MCF 10A (cell line): ENCODE measurements around the gene SPATA20. TPM values are rescaled to one million over a fixed set of nuclear protein-coding genes. Genes with fewer than 3 reads are reported as not detected.

Experiments used
- BruUV-seq: library from RNA; stranded (reverse); fragments of 400-500 nt; replicated peaks from 2 replicates; lab custom pipeline; 2021; lab: Mats Ljungman, UMichigan
- CTCF ChIA-PET: fragments of 300-600 bp; sonication (Branson Sonifier 250); formaldehyde crosslinking; extraction: SDS; loops from one replicate; lab custom pipeline; 2021; ENCODE audit warnings: antibody characterized with exemption, inconsistent platforms; lab: Yijun Ruan, JAX
- POLR2A ChIA-PET: fragments of 300-600, 350-650 bp; sonication (Branson Sonifier 250); formaldehyde crosslinking; extraction: SDS; loops from one replicate; lab custom pipeline; 2020; ENCODE audit warnings: antibody characterized with exemption, inconsistent platforms; lab: Yijun Ruan, JAX
- DNase-seq: peaks from one replicate; pipeline ENCODE4 v3.0.0-alpha.2; 2018; ENCODE audit not compliant: unreplicated experiment
- H3K27ac Mint-ChIP-seq: one replicate; pipeline ENCODE4 v1.8.0; 2022; ENCODE audit warnings: mild to moderate bottlenecking, low read depth, mixed read lengths; ENCODE audit not compliant: unreplicated experiment
- H3K27me3 Mint-ChIP-seq: one replicate; pipeline ENCODE4 v1.8.0; 2022; ENCODE audit warnings: mixed read lengths; ENCODE audit not compliant: insufficient read depth, unreplicated experiment
- H3K36me3 Mint-ChIP-seq: one replicate; pipeline ENCODE4 v1.8.0; 2022; ENCODE audit warnings: mild to moderate bottlenecking, moderate library complexity, mixed read lengths; ENCODE audit not compliant: insufficient read depth, unreplicated experiment
- H3K4me1 Mint-ChIP-seq: one replicate; pipeline ENCODE4 v1.8.0; 2022; ENCODE audit warnings: mixed read lengths; ENCODE audit not compliant: insufficient read depth, unreplicated experiment
- H3K4me3 Mint-ChIP-seq: one replicate; pipeline ENCODE4 v1.8.0; 2022; ENCODE audit warnings: mild to moderate bottlenecking, moderate library complexity, mixed read lengths; ENCODE audit not compliant: unreplicated experiment
- H3K9me3 Mint-ChIP-seq: one replicate; pipeline ENCODE4 v1.8.0; 2022; ENCODE audit warnings: mixed read lengths; ENCODE audit not compliant: unreplicated experiment
- CTCF ChIP-seq: fragments of 200-600 bp; IDR thresholded peaks from one replicate; pipeline ENCODE4 v1.8.0; 2022; ENCODE audit warnings: antibody characterized with exemption, mild to moderate bottlenecking; ENCODE audit not compliant: unreplicated experiment
- intact Hi-C: fragments of 100-400 bp; cut with micrococcal nuclease; formaldehyde crosslinking; loops from 2 replicates; pipeline ENCODE4 v1.14.1; 2022
- total RNA-seq: library from RNA; stranded (reverse); gene quantifications from 2 replicates; pipeline ENCODE4 v1.2.3, GENCODE V29; 2022

SPATA20 gene
- total RNA-seq, 1 experiment from 2014 or later, result 35.3 TPM

DNA sequence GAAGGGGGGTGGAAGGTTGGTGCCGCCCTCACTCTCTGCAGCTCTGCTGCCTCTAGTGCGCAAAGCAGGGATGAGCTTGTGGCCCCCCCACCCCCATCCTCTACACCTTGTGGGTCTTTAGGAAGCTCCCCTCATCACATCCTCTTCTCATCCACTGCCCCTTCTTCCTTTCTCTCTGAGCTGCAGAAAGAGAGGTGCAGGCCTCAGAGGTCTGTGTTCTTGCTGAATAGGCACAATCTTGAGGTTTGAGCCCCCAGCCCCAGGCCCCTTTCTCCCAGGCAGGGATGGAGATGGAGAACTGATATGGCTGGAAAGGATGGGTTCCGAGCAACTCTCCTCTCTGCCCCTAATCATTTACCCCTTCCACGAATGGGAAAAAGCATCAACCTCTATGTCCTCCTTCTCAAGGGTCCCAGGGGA is 16.1 kb downstream of the SPATA20 start:
- Mint-ChIP-seq H3K9me3 (no peaks in the 10 kb centered on the region), H3K36me3 (no peaks in the 10 kb centered on the region), H3K27me3 (peaks cover 65% of the 10 kb centered on the region), H3K27ac (no peak overlapping the region), H3K4me1 (no peaks in the 10 kb centered on the region), H3K4me3 (no peak overlapping the region)
- DNase-seq, result no peak
- TF ChIP-seq CTCF, result no peak
- POLR2A ChIA-PET, result interaction anchor here (0.7 to 1.2 kb wide), 3 partner anchors 11 to 74 kb away, joined by 3 read pairs; no protein-coding TSS in a partner anchor
- intact Hi-C loops, result no loop called here
- CTCF ChIA-PET, result interaction anchor here (0.5 to 1.5 kb wide), 9 partner anchors 12 to 512 kb away, joined by 3 to 5 read pairs (median 3); partner anchors contain the start of gene SPATA20
- BruUV-seq, result no TSS peak

GRCh38 chr17:50564916-50565315 is 17.9 kb downstream of the SPATA20 start:
- Mint-ChIP-seq H3K27ac (no peak overlapping the region), H3K36me3 (no peaks in the 10 kb centered on the region), H3K27me3 (peaks cover 68% of the 10 kb centered on the region), H3K4me1 (no peaks in the 10 kb centered on the region), H3K9me3 (no peaks in the 10 kb centered on the region), H3K4me3 (no peak overlapping the region)
- POLR2A ChIA-PET, result no interaction called here
- no TSS peak for BruUV-seq
- TF ChIP-seq CTCF, result no peak
- DNase-seq, result no peak
- CTCF ChIA-PET, result interaction anchor here (1.0 kb wide), 1 partner anchor 63 kb away, joined by 3 read pairs; no protein-coding TSS in a partner anchor
- intact Hi-C loops, result no loop called here

DNA sequence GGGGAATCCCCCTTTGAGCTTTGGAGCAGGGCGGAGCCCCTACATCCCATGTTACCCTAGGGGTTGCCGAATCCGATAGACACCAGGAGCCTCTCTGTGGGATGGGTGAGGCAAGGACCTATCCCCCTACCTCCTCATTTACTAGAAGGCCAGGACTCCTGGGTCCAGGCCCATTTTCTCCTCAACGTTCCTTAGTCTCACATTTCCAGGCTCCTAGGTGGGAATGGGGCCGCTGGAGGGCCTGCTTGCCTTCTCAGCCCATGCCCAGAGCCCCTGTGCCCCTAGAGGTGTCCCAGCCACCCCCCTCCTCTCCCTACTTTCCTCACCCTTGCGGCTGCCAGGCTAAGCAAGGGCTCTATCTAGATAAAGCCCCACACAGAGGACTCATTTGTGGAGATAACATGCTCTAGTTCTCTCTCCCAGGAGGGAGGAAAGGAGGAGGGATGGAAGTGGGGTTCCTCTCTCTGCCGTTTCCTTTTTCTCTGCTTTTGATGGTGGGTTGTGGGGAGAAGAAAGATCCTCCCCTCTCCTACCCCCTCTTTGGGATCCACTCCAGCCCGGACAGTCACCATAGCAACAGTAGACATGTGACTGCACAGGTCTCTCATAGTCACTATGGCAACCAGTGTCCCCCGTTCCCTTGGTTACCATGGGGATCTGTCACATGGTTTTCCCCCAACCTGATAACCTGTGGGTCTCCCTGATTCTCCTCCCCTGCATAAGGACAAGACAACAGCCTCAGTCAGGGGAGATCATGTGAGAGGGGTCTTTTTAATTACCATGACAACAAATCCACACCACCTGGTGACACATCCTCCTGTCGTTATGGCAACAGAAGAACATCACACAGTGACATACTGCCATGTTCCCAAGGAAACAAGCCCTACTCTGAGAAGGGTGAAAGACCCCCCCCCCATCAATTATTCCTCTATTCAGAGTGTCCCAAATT is 18.7 kb downstream of the SPATA20 start:
- H3K9me3 Mint-ChIP-seq, result no peaks in the 10 kb centered on the region
- ChIA-PET POLR2A (no interaction called here), CTCF (interaction anchor here (1.0 kb wide), 1 partner anchor 62 kb away, joined by 3 read pairs; no protein-coding TSS in a partner anchor)
- intact Hi-C loops, result no loop called here
- no peak for TF ChIP-seq CTCF
- H3K4me1 Mint-ChIP-seq, result no peaks in the 10 kb centered on the region
- no peak overlapping the region for H3K27ac Mint-ChIP-seq
- no peaks in the 10 kb centered on the region for H3K36me3 Mint-ChIP-seq
- H3K4me3 Mint-ChIP-seq, result no peak overlapping the region
- peaks cover 68% of the 10 kb centered on the region for H3K27me3 Mint-ChIP-seq
- DNase-seq, result no peak
- BruUV-seq, result no TSS peak

- no peaks in the 10 kb centered on the region for H3K36me3 Mint-ChIP-seq
Observed at GRCh38 chr17:50566886-50567285, 19.9 kb downstream of the SPATA20 start.

More at GRCh38 chr17:50566886-50567285, 19.9 kb downstream of the SPATA20 start:
- no TSS peak for BruUV-seq
- CTCF ChIA-PET, result no interaction called here
- POLR2A ChIA-PET, result no interaction called here
- H3K27me3 Mint-ChIP-seq, result peaks cover 66% of the 10 kb centered on the region
- DNase-seq, result no peak
- no peak overlapping the region for H3K4me3 Mint-ChIP-seq
- intact Hi-C loops, result no loop called here
- H3K4me1 Mint-ChIP-seq, result no peaks in the 10 kb centered on the region
- no peak overlapping the region for H3K27ac Mint-ChIP-seq
- no peaks in the 10 kb centered on the region for H3K9me3 Mint-ChIP-seq
- TF ChIP-seq CTCF, result no peak
